Cerebellar nuclear complex (tissue), 1 donor: Measurements from ENCODE around the gene LRRC45.
A peak's percentile ranks its signal among the peaks of the same experiment; 100 is the strongest.
"Not testable (repeated sequence)": the region's sequence is repeated elsewhere in the genome, so short reads cannot be mapped to it uniquely, and the experiment has no call there.

Source experiments
- DNase-seq, 2 experiments: peaks; one replicate each; lab custom pipeline; 2025; lab: John Stamatoyannopoulos, UW

Gene LRRC45

GRCh38 chr17:82022981-82023446 is at the start of gene LRRC45:
Gene LRRC45, plus strand, starts transcription at chr17:82023305. Its CDS starts 339 bp downstream, at chr17:82023644.
- peak; percentile 94 to 99 for DNase-seq

- DNase-seq = no peak
Measured at GRCh38 chr17:81973432-81973831, 49.7 kb upstream of the LRRC45 start.

GRCh38 chr17:81976332-81977210 is 46.5 kb upstream of the LRRC45 start:
- no peak for DNase-seq

GRCh38 chr17:81977211-81977808 is 45.8 kb upstream of the LRRC45 start, which contains the start of gene ASPSCR1:
Gene ASPSCR1, plus strand, starts transcription at chr17:81977629. Its CDS starts 18 bp downstream, at chr17:81977647.
- no peak for DNase-seq

- DNase-seq = no peak
Measured at GRCh38 chr17:81978524-81979298, 44.4 kb upstream of the LRRC45 start.

GRCh38 chr17:81980122-81980521 is 43.0 kb upstream of the LRRC45 start:
- DNase-seq = no peak

GRCh38 chr17:81980707-81981343 is 42.3 kb upstream of the LRRC45 start:
- DNase-seq = no peak

GRCh38 chr17:81981511-81981910 is 41.6 kb upstream of the LRRC45 start:
- not testable (repeated sequence) for DNase-seq

- no peak for DNase-seq
Measured at GRCh38 chr17:81983011-81983638, 40.0 kb upstream of the LRRC45 start.

- no peak for DNase-seq
Measured at GRCh38 chr17:81983639-81984373, 39.3 kb upstream of the LRRC45 start.

- no peak for DNase-seq
Measured at GRCh38 chr17:81984773-81985410, 38.2 kb upstream of the LRRC45 start.

- no peak for DNase-seq
Measured at GRCh38 chr17:81986606-81987005, 36.5 kb upstream of the LRRC45 start.

GRCh38 chr17:81987161-81987770 is 35.8 kb upstream of the LRRC45 start:
- no peak for DNase-seq

GRCh38 chr17:81990836-81991683 is 32.0 kb upstream of the LRRC45 start:
- DNase-seq = no peak

- DNase-seq = peak in 1 of 2 experiments; percentile 61
Measured at GRCh38 chr17:81991684-81992305, 31.3 kb upstream of the LRRC45 start.

- DNase-seq = no peak
Measured at GRCh38 chr17:81992306-81993102, 30.6 kb upstream of the LRRC45 start.
